ENCODE results near the gene DOCK2. TPM values are rescaled to one million over a fixed set of nuclear protein-coding genes. Genes with fewer than 3 reads are reported as not detected.
"Not testable (repeated sequence)": the region's sequence is repeated elsewhere in the genome, so short reads cannot be mapped to it uniquely, and the experiment has no call there.

DOCK2 gene
- total RNA-seq, 1 experiment from 2014 or later: 4.6 TPM

- no peak; the same call in 1 of the 2 replicates for TF ChIP-seq ETV6 (CRISPR knock-in tag; IDR thresholded peaks at IDR 0.05)
These were observed 171.1 kb downstream of the DOCK2 start (continued) for GRCh38 chr5:169808118-169808581.

GRCh38 chr5:169808880-169809279, 171.8 kb downstream of the DOCK2 start:
- ATAC-seq; DNase-seq (ENCODE audit: low spot score); H3K27ac Mint-ChIP-seq; H3K4me3 Mint-ChIP-seq; POLR2A ChIA-PET; H3K36me3 Mint-ChIP-seq; H3K27me3 Mint-ChIP-seq (ENCODE audit: low read depth); H3K9me3 Mint-ChIP-seq: not testable (repeated sequence)
- CTCF ChIA-PET: interaction anchor here (0.9 to 5.9 kb wide), 4 partner anchors 18 to 407 kb away, joined by 3 to 36 read pairs (median 7); partner anchors contain the start of gene INSYN2B
- H3K4me1 Mint-ChIP-seq: peaks cover 63% of the 10 kb centered on the region
- peak; percentile 78; the same call in 1 of the 2 replicates for TF ChIP-seq ZNF121 (CRISPR knock-in tag; IDR thresholded peaks at IDR 0.05)

GRCh38 chr5:169809281-169809680, 172.2 kb downstream of the DOCK2 start:
- no peak for TF ChIP-seq ZNF263 (CRISPR knock-in tag; IDR thresholded peaks at IDR 0.05; ENCODE audit: low read depth)
- TF ChIP-seq TCF7 (CRISPR knock-in tag; IDR thresholded peaks at IDR 0.05; ENCODE audit: low read depth): no peak
- H3K4me3 Mint-ChIP-seq: peak overlapping the region; percentile 7
- peaks cover 9% of the 10 kb centered on the region for H3K27me3 Mint-ChIP-seq (ENCODE audit: low read depth)
- POLR2A ChIA-PET: no interaction called here
- peak overlapping the region; percentile 55 for H3K27ac Mint-ChIP-seq
- peaks cover 9% of the 10 kb centered on the region for H3K36me3 Mint-ChIP-seq
- no peak for DNase-seq (ENCODE audit: low spot score)
- ATAC-seq: no peak
- H3K9me3 Mint-ChIP-seq: peaks cover 13% of the 10 kb centered on the region
- CTCF ChIA-PET: interaction anchor here (1.8 to 5.9 kb wide), 2 partner anchors 18 to 171 kb away, joined by 8 to 36 read pairs; partner anchors contain the start of gene INSYN2B
- H3K4me1 Mint-ChIP-seq: peaks cover 63% of the 10 kb centered on the region

GRCh38 chr5:169810524-169810923, 173.4 kb downstream of the DOCK2 start:
- ChIA-PET CTCF (interaction anchor here (5.9 kb wide), 1 partner anchor 169 kb away, joined by 36 read pairs; the partner anchor contains the start of gene INSYN2B), POLR2A (no interaction called here)
- Mint-ChIP-seq H3K4me1 (peaks cover 63% of the 10 kb centered on the region), H3K36me3 (peaks cover 11% of the 10 kb centered on the region), H3K4me3 (no peak overlapping the region), H3K9me3 (peaks cover 14% of the 10 kb centered on the region), H3K27ac (no peak overlapping the region), H3K27me3 (ENCODE audit: low read depth) (peaks cover 9% of the 10 kb centered on the region)
- no peak for TF ChIP-seq MYBL2 (CRISPR knock-in tag; IDR thresholded peaks at IDR 0.05)
- TF ChIP-seq ZSCAN18 (CRISPR knock-in tag; IDR thresholded peaks at IDR 0.05): 0 out of 2 replicates have a peak, but pooled peaks have one; percentile 50
- no peak for ATAC-seq
- no peak for DNase-seq (ENCODE audit: low spot score)

- no peak for ATAC-seq
- Mint-ChIP-seq H3K4me3 (no peak overlapping the region), H3K4me1 (peaks cover 64% of the 10 kb centered on the region), H3K27ac (no peak overlapping the region), H3K27me3 (ENCODE audit: low read depth) (peaks cover 9% of the 10 kb centered on the region), H3K9me3 (peaks cover 14% of the 10 kb centered on the region), H3K36me3 (peaks cover 11% of the 10 kb centered on the region)
- POLR2A ChIA-PET: no interaction called here
- no peak for DNase-seq (ENCODE audit: low spot score)
- CTCF ChIA-PET: interaction anchor here (1.5 kb wide), 1 partner anchor 169 kb away, joined by 6 read pairs; the partner anchor contains the start of gene INSYN2B
- no peak for TF ChIP-seq GRHL2 (CRISPR knock-in tag; IDR thresholded peaks at IDR 0.05; ENCODE audit: insufficient replicate concordance, severe bottlenecking)
- no peak for TF ChIP-seq TP53 (CRISPR knock-in tag; IDR thresholded peaks at IDR 0.05)
- TF ChIP-seq TEAD4 (CRISPR knock-in tag; IDR thresholded peaks at IDR 0.05): no peak
- no peak for TF ChIP-seq CREB1 (CRISPR knock-in tag; IDR thresholded peaks at IDR 0.05)
- no peak for TF ChIP-seq ATF6 (CRISPR knock-in tag; IDR thresholded peaks at IDR 0.05)
- no peak for TF ChIP-seq MAX (CRISPR knock-in tag; IDR thresholded peaks at IDR 0.05)
These were observed 173.9 kb downstream of the DOCK2 start for GRCh38 chr5:169811023-169811422.

Measured in WTC11 (cell line).